Activated T-cell treated with anti-CD3 and anti-CD28 coated beads, Interleukin-2, amount 50 U/mL, for 4 hours (primary cell): ENCODE data around the gene KLF7. TPM values are rescaled to one million over a fixed set of nuclear protein-coding genes. Genes with fewer than 3 reads are reported as not detected.

Experiments used
- ATAC-seq, 2 donors: fragments of 200-7000 bp; cut with Tn5 transposase; one replicate each; pipeline ENCODE4 v1.10.0; 2021
- DNase-seq: peaks from one replicate; pipeline ENCODE4 v3.0.0-alpha.2; 2020
- H3K27me3 Mint-ChIP-seq: one replicate; pipeline ENCODE4 v1.8.0; 2021; ENCODE audit warnings: low read depth, mixed read lengths
- H3K36me3 Mint-ChIP-seq: one replicate; pipeline ENCODE4 v1.8.0; 2022; ENCODE audit warnings: mixed read lengths; ENCODE audit not compliant: insufficient read depth
- H3K4me1 Mint-ChIP-seq: one replicate; pipeline ENCODE4 v1.8.0; 2021; ENCODE audit warnings: low read depth, mixed read lengths
- H3K4me3 Mint-ChIP-seq: one replicate; pipeline ENCODE4 v1.8.0; 2021; ENCODE audit warnings: mild to moderate bottlenecking, moderate library complexity, mixed read lengths
- H3K9me3 Mint-ChIP-seq: one replicate; pipeline ENCODE4 v1.8.0; 2021; ENCODE audit warnings: mixed read lengths
- total RNA-seq, 3 donors: library from RNA; stranded (reverse); gene quantifications; one replicate each; pipeline ENCODE4 v1.2.1, GENCODE V29; 2021

Gene KLF7
- total RNA-seq, 3 donors from 2014 or later = 5.9 to 14.3 (median 13.4) TPM

DNA sequence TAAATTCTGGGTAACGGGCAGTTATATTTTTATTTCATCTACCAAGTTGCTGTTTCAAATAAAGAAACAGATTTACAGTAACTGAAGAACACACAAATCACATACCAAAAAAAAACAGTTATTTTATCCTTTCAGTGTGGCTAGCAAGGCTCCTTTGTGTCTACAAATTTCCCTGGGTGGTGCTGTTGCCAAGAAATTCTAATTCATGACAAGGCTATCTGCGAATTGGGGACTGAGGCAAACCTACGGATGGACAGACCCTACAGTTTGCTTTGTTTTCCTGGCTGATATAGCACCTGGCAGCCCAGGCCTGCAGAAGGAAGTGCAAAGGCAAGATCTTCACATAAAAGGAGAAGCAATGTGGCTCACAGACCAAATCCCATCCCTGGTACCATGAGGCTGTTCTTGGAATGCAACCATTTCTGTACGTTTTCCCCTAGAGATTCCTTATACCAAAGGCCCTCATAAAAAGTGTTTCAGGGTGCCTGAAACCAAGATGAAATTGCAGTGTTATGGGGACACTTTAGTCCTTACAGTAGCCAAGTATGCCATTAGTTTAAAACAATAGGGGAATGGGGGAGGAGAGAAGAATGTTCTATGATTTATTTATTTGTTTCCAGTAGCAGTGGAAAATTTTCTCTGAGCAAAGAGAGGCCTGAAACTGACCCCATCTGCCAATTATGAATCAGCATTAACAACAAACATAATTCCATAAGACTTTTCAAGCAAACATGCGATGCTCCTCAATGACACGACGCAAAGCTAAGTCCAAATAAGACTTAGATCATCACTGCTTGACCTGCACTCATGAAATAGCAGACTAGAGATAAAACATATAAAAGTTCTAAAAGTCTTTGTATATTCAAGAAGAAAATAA lies 4.3 kb downstream of the KLF7 start:
- Mint-ChIP-seq H3K4me3 (no peak overlapping the region), H3K9me3 (no peaks in the 10 kb centered on the region), H3K27me3 (peaks cover 8% of the 10 kb centered on the region), H3K36me3 (peaks cover 9% of the 10 kb centered on the region), H3K4me1 (peaks cover 67% of the 10 kb centered on the region)
- DNase-seq = no peak
- no peak for ATAC-seq

DNA sequence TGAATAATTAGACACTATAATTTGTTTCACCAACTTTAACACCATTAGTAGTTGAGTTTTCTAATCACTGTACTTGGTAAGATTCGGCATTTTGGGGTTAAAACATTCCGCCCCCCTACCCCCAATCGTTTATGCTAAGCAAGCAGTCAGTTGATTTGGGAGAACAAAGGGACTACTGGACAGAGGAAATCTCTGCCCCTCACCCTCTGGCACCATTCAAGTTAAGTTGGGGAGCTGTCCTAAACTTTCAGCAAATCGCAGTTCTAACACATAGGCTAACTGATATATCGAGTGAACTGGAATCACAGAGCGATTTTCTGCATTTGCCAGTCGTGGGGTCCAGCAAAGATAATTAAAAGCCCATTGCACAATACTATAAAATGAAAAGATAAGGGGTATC lies 5.6 kb downstream of the KLF7 start:
- ATAC-seq (no peak), DNase-seq (no peak)
- Mint-ChIP-seq H3K36me3 (peaks cover 9% of the 10 kb centered on the region), H3K4me1 (peaks cover 76% of the 10 kb centered on the region), H3K9me3 (no peaks in the 10 kb centered on the region), H3K4me3 (no peak overlapping the region), H3K27me3 (peaks cover 7% of the 10 kb centered on the region)

DNA sequence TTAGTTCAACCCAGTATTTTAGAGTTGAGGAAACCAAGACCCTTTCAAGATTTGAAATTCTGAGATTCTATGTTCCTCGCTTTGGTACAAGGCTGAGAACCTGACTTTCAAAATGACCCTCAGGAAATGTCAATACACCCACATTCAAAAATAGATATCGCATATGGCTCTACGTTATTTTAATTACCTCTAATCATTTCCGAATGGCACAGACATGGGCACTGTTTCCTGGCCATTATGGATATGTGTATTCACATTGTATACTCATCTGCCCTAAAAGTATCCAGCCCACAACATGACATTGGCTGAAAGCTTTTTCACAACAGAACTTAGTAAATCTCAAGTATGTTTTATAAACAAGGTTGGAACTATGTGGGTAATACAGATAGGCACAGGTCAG lies 6.7 kb downstream of the KLF7 start:
- Mint-ChIP-seq H3K27me3 (no peaks in the 10 kb centered on the region), H3K4me1 (peaks cover 79% of the 10 kb centered on the region), H3K4me3 (no peak overlapping the region), H3K36me3 (peaks cover 9% of the 10 kb centered on the region), H3K9me3 (no peaks in the 10 kb centered on the region)
- DNase-seq (no peak), ATAC-seq (no peak)

DNA sequence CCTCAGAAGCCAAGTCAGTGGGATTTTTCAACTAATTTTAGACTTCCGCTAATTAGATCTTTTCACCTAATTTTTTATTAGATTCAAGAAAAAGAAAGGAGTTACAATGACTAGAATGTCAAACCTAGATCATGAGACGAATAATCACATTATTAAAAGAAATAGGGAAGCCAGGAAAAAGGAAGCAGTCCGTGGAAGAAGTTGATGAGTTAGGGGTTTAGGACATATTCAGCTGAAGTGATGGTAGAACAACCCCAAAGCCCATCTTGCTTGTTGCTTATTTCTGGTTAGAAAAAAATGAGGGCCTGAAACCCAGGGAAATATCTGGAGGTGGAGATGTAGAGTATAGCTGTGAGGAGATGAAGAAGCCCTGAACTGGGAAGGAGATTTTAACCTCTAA lies 8.0 kb downstream of the KLF7 start:
- H3K4me3 Mint-ChIP-seq = no peak overlapping the region
- H3K9me3 Mint-ChIP-seq = no peaks in the 10 kb centered on the region

DNA sequence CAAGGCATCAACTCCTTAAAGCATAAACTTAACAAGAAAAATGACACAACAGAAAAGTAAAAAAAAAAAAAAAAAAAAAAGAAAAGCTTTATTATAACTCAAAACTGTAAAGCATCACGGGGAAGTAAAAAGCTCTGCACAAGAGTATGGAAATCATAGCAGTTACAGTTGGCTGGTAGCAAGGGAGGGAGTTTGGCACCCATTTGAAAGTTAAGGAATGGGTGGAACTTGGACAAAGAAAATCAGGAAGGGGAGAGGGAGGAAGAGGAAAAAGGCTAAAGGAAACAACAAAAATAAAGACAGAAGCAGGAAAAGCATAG lies 8.6 kb downstream of the KLF7 start:
- Mint-ChIP-seq H3K4me3 (no peak overlapping the region), H3K4me1 (peaks cover 80% of the 10 kb centered on the region), H3K36me3 (peaks cover 9% of the 10 kb centered on the region), H3K9me3 (no peaks in the 10 kb centered on the region), H3K27me3 (no peaks in the 10 kb centered on the region)
- no peak for DNase-seq
- no peak for ATAC-seq

More for the DNA sequence above, 8.0 kb downstream of the KLF7 start:
- peaks cover 80% of the 10 kb centered on the region for H3K4me1 Mint-ChIP-seq
- ATAC-seq (no peak), DNase-seq (no peak)
- H3K27me3 Mint-ChIP-seq = no peaks in the 10 kb centered on the region
- H3K36me3 Mint-ChIP-seq = peaks cover 9% of the 10 kb centered on the region

DNA sequence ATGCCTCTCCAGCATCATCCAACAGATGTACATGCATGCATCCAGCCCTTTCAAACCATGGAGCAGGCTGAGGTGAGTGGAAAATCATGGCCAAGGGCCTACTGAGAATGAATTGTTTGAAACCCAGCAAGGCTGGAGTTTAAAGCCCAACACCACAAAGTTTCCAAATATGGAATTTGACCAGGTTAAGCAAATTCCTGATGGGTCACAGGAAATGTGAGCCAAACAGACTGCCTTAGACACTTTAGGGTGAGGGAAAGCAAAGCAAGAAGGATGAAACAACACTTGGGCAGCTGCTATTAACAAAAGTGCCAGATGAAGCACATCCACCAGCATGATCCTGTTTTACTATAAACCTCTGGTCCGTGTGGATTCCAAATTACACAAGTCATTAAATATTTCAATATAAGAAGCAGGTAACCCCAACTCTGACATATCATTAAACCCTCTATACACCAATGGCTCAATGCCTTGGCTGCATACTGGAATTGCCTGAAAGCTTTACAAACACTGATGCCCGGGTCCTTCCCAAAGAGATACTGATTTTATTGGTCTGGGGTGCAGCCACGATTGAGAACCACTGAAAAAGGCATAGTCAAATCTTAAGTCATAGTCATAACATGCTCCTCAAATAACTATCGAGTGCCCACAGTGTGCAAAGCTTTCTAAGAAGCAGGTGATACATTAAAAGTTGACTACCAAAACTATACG lies 9.1 kb downstream of the KLF7 start:
- Mint-ChIP-seq H3K9me3 (no peaks in the 10 kb centered on the region), H3K4me3 (peak overlapping the region; percentile 7), H3K4me1 (peaks cover 82% of the 10 kb centered on the region), H3K27me3 (no peaks in the 10 kb centered on the region), H3K36me3 (peaks cover 9% of the 10 kb centered on the region)
- DNase-seq = no peak
- peak; percentile 66 to 70 for ATAC-seq

DNA sequence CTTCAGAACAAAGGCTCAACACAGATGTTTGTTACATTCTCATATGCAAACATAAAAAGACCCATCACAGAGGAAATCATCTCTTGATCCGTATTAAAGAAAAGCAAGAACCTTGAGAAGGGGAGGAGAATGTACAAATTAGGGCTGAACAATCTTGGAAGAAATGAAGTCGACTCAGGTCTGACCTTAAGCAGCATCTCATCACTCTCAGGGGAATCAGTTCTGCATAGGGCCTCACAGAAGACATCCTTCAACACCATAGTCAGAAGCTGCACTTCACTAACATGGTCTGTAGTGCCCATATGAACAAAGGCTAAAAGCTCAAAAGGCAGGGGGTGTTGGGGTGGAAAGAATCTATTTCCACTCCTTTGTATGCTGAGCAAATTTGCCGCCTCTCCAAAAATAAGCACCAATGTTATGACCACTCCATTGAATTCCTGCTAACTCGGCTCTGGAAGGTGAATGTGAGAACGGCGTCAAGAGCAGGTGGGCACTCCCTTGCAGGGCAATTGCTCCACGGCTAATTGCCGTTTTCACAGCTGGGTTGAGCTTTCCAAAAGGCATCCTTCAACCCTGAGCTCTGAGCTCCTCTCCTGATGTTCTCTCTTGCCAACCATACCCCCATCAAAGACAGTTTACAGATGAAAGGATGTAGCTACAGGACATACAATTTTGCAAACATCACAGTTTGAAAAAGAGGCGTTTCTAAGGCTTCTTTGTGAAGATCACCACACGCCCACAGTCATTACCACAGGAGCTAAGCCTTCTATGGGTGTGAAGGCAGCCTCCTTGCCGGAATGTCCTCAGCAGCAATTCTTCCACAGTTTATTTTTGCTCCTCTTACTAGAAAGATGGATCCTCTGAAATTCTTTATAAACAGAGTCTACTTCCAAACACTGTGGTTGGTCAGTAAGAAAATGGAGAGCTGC lies 10.0 kb downstream of the KLF7 start:
- H3K36me3 Mint-ChIP-seq = peaks cover 9% of the 10 kb centered on the region
- ATAC-seq = peak; percentile 38 to 54

DNA sequence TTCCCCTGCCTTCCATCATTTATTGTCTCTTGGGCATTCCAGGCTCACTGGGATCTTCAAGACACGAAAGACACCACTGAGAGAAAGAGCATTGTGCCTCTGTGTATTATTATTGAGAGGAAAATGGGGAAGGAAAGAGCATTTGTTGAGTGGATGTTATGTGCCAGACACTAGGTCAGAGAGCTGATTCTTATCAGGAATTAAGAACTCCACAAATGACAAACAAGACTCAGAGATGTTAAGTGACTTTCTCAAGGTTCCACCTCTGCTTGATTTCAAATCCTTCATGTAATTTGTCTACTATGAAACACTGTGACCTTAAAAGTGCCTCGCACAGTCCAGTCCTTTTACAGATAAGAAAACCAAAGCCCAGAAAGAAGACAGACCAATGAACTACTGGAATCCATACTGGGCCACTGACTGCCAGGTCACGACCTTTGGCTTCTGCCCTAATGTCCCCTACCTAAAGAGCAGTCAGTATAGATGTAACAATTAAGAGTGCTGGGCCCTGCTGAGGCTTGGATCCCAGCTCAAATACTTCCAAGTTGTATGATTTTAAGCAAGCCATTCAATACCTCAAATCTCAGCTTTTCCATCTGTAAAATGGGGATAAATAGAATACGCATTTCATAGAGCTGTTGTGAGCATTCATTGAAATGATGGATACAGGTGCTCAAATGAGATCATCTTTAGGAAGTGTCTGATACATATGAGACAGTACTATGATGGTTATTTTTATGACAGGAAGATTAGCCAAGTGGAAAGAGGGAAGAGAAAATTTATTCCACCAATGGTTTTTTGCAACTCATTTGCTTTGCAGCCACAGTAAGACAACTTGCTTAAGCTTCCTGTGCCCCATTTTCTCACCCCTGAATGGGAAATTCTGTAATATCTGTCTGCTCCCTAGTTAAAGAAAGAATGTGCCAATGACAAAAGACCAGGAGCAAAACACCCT lies 10.9 kb downstream of the KLF7 start:
- no peaks in the 10 kb centered on the region for H3K9me3 Mint-ChIP-seq
- H3K27me3 Mint-ChIP-seq = no peaks in the 10 kb centered on the region
- peaks cover 9% of the 10 kb centered on the region for H3K36me3 Mint-ChIP-seq
- no peak overlapping the region for H3K4me3 Mint-ChIP-seq
- ATAC-seq (no peak), DNase-seq (no peak)
- H3K4me1 Mint-ChIP-seq = peaks cover 86% of the 10 kb centered on the region

More for the DNA sequence above, 10.0 kb downstream of the KLF7 start:
- Mint-ChIP-seq H3K9me3 (no peaks in the 10 kb centered on the region), H3K4me3 (peak overlapping the region; percentile 2), H3K27me3 (no peaks in the 10 kb centered on the region), H3K4me1 (peaks cover 77% of the 10 kb centered on the region)
- no peak for DNase-seq

DNA sequence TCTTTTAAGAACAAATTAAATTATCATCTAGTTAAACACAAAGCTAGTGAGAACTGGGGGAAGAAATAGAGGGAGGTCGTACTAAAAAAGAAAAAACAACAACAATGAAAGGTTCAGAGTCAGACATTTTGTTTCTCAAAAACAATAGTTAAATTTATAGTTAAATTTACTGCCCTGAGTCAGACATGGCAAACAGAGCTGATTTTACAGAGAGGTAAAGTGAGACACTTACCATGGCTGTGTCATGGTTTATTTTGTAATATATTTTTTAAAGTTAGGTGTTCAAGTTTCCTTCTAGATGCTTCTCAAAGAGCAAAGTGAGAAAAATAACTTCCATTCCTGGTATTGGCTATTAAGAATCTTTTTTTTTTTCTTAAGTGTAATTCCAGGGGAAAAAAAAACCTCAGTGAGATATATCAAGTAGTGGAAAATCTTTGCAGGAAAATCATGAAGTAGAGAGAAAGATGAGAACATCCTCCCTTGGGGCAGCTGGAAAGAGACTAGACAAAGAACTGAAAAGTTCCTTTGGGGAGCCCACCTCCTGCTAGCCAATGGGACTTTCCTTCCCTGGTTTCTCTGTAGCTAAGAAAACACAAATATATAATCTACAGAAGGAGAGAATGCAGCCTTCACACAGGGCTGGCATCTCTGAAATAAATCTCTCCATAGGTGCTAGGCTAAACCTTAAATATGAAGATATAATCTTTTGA lies 12.3 kb downstream of the KLF7 start:
- Mint-ChIP-seq H3K4me1 (peaks cover 92% of the 10 kb centered on the region), H3K4me3 (no peak overlapping the region), H3K9me3 (no peaks in the 10 kb centered on the region), H3K36me3 (peaks cover 16% of the 10 kb centered on the region), H3K27me3 (no peaks in the 10 kb centered on the region)
- DNase-seq (no peak), ATAC-seq (no peak)

DNA sequence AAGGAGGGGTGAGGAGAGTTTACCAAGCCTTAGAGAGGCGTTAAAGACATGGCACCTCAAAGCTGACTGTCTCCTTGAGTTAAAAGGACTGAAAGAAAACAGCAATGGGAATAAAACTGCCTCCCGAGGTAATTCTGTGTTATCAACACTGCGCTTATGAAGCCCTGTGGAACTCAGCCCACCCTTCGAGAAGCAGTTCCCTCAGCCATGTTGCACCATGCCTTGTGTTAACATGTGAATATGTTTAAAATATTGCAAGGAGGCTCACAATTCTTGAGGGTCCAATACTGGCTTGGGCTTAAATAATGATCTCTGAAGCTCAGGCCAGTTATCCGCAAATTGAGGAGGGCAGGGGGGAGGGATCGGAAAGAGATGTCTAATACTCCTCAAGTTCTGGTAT lies 14.7 kb downstream of the KLF7 start:
- no peak for ATAC-seq
- peaks cover 7% of the 10 kb centered on the region for H3K36me3 Mint-ChIP-seq
- H3K4me1 Mint-ChIP-seq = peaks cover 79% of the 10 kb centered on the region
- no peak for DNase-seq
- H3K27me3 Mint-ChIP-seq = no peaks in the 10 kb centered on the region
- no peak overlapping the region for H3K4me3 Mint-ChIP-seq
- no peaks in the 10 kb centered on the region for H3K9me3 Mint-ChIP-seq

DNA sequence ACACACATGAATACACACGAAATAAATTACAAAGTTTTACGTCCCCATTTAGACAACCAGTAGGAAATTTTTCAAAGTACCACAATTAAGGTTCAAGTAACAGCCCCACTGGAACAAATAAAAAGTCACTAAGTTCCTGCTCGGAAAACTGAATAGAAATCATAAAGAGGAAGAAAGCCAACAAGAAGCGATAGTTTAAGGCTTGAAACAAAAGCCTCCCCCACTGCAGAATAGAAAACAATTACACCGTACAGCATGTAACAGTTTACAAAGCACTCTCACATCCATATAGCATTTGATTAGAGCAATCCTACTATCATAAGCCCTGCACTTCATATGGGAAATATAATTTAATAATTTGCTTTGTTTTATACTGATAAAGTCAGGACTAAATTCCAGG lies 15.5 kb downstream of the KLF7 start:
- peaks cover 7% of the 10 kb centered on the region for H3K36me3 Mint-ChIP-seq
- no peaks in the 10 kb centered on the region for H3K27me3 Mint-ChIP-seq
- H3K4me3 Mint-ChIP-seq = no peak overlapping the region
- no peak for ATAC-seq
- H3K9me3 Mint-ChIP-seq = no peaks in the 10 kb centered on the region
- peaks cover 77% of the 10 kb centered on the region for H3K4me1 Mint-ChIP-seq
- no peak for DNase-seq

DNA sequence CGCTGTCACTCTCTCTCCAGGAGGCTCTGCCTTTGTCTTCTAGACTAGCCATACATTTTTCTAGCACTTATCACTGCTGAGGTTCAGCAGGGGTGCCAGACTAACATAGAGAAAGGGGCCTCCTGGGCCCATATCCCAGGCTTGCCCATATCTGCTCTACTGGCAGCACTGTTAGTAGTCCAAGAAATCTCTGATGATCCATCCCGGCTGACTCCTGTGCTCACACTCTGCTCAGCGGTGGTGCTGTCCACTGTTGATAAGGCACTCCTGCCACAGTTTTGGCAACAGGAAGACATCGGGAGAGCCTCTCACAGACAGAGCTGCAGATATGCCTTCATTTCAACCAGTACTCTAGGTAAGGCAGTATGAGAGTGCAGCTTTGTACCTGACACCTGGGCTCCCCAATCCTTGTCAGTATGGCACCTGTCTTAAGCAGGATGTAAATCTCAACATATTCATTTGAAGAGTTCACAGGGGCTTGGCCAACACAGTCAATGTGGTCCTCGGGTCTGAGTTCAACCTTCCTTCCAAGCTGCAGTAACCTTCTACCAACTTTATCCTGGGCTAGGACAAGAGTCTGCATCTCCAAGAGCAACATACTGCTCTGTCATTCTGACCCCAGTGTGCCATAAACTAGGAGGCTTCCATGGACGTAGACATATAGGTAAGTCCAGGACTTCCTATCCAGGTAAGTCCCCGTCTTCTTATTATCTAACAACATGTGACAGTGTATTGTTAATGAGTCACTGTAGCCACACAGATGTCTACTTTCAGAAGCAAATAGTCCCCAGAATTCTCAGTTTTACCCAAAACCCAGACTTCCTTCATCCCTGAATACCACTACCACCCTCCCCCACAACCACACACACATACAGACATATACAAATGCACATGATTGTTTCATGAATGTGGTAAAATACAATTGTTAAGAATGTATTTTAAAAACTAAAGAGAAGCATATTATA lies 16.2 kb downstream of the KLF7 start:
- Mint-ChIP-seq H3K4me1 (peaks cover 77% of the 10 kb centered on the region), H3K9me3 (no peaks in the 10 kb centered on the region), H3K36me3 (peaks cover 7% of the 10 kb centered on the region), H3K4me3 (no peak overlapping the region), H3K27me3 (no peaks in the 10 kb centered on the region)
- DNase-seq (no peak), ATAC-seq (peak; percentile 77 to 79)
